Activated naive CD8-positive, alpha-beta T cell treated with anti-CD3 and anti-CD28 coated beads, Interleukin-2, amount 50 U/mL, for 16 hours (primary cell): ENCODE results near the gene CCDC77.

Experiments used
- DNase-seq: peaks from one replicate; pipeline ENCODE4 v3.0.0-alpha.2; 2020; ENCODE audit warnings: low read depth, low spot score

Gene CCDC77

DNA sequence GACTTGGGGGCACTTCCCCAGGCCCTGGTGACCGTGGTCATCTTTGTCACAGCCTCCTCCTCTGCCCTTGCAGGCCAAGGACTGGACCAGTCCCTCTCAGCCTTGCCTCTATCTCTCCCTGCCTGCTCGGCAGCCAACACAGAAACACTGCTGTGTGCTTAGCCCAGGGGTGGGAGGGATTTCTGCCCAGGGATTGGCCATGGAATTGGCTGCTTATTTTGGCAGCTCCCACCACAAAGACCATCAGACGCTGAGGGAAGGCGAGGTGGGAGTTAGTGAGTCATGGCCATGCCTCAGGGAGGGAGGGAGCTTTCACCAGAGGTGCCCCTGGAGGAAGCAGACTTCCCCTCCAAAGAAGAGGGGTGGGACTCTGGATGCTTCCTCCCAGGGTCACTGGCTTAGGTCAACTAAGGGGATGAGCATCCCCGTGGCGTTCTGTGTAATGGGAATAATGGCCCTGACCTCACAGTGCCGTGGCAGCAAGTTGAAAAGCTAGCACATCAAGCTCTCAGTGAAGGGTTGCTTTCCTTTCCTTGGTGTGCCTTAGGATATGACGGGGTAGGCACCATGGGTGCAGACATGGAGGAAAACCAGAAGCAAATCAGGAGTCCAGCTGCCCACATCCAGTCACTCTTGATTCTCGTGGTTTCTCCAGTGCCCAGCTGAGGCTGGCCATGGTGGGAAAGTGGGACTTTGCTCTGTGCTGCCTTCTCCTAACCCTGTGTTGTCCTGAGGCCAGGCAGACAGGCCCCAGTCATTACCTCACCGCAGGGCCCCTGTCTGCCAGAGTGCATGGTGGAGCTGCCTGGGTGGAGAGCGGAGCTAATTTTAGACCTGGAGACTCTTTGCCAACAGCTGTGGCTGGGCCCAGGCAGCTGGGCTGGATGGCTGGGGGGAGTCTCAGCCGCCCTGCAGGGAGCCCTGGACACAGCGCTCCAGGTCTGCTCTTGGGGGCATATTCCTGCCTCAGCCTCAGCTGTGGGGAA, 79.7 kb downstream of the CCDC77 start:
- DNase-seq: no peak

DNA sequence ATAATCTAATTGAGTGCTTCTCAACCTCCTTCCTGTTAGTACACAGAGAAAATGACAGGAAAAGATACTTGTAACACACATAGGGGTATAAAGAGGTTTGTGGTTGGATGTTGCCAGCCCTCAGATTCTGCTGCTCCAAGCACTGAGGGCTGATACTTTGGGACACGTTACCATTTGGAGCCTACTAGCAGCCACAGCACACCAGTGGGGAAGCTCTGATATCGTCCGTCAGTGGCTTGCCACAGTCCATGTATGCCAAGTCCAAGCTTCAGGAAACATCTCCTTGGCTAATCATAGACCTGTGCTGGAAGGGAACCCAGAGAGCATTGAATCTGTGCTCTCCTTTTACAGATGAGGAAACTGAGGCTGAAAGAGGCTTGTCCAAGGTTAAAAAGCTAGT, 80.6 kb downstream of the CCDC77 start:
- DNase-seq: no peak

DNA sequence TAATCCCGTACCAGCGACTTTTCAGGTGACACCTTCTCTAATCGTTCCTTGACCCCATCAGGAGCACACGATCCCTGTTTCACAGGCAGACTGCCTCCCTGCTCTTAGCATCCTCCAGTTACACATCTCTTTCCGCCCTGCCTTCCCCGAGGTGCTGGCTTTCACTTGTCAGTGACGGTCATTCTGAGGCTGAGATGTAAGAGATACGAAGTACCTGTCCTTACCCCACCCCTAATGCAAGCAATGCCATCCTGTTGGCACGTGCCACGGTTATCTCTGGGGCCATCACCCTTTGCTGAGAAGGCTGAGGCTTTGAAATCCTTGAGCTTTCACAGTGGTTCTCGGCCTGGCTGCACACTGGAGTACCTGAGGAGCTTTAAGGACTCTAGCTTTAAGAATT, 82.7 kb downstream of the CCDC77 start:
- DNase-seq: no peak

DNA sequence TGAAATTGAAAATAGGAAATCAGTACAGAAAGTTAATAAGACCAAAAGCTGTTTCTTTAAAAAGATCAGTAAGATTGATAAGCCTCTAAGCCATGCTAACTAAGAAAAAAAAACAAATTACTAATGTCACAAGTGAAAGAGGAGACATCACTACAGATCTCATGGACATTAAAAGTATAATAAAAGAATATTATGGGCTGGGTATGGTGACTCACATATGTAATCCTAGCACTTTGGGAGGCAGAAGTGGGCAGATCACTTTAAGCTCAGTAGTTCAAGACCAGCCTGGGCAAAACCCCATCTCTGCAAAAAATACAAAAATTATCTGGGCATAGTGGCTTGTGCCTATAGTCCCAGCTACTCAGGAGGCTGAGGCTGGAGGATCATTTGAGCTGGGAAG, 88.8 kb downstream of the CCDC77 start:
- no peak for DNase-seq
